K562 (cell line): Measurements from ENCODE around the gene SKOR1.

Experiments used
- ATF1 ChIP-seq, 2 experiments: fragments of 450-650 bp in 1 of 2; IDR thresholded peaks; 2 replicates each; pipeline ENCODE4 v1.6.1; 2016; ENCODE audit warnings: missing compliant biosample characterization in 1 of 2, missing genetic modification characterization in 1 of 2
- DIDO1 ChIP-seq: fragments of 450-650 bp; IDR thresholded peaks from 2 replicates; pipeline ENCODE4 v1.6.1; 2016; ENCODE audit warnings: low read depth, missing biosample characterization, missing genetic modification characterization
- NR3C1 ChIP-seq: sonication (generic); formaldehyde crosslinking; IDR thresholded peaks from 2 replicates; pipeline ENCODE4 v1.8.1; 2022; ENCODE audit warnings: missing genetic modification reagents
- POLR2A ChIP-seq: fragments of 450-650 bp; conservative IDR thresholded peaks from 2 replicates; pipeline ENCODE4 v1.6.1; 2016
- ZNF140 ChIP-seq: fragments of 250-450 bp; sonication (Bioruptor Pico); IDR thresholded peaks from 2 replicates; pipeline ENCODE4 v1.8.0; 2021; ENCODE audit warnings: moderate library complexity, mild to moderate bottlenecking, inconsistent platforms
- ZNF23 ChIP-seq: fragments of 250-450 bp; sonication (Bioruptor Pico); IDR thresholded peaks from 2 replicates; pipeline ENCODE4 v1.4.0; 2020; ENCODE audit warnings: mild to moderate bottlenecking
- TF ChIP-seq, protein P1 (sequence below): fragments of 450-650 bp; formaldehyde crosslinking; IDR thresholded peaks from 2 replicates; pipeline ENCODE4 v1.4.0; 2022; ENCODE audit warnings: missing genetic modification characterization
- TF ChIP-seq, protein P2 (sequence below), 3 experiments: IDR thresholded peaks in 2 of 3; conservative IDR thresholded peaks in 1 of 3; 2 replicates each; pipeline ENCODE4 v1.5.1; 2011 to 2012; ENCODE audit warnings: low read length in 3 of 3, mild to moderate bottlenecking in 3 of 3, control low read depth in 2 of 3, improper control_type of control experiment in 1 of 3, inconsistent platforms in 1 of 3, low read depth in 1 of 3, mixed read lengths in 1 of 3, moderate library complexity in 1 of 3; ENCODE audit not compliant: insufficient read depth in 2 of 3

DNA sequence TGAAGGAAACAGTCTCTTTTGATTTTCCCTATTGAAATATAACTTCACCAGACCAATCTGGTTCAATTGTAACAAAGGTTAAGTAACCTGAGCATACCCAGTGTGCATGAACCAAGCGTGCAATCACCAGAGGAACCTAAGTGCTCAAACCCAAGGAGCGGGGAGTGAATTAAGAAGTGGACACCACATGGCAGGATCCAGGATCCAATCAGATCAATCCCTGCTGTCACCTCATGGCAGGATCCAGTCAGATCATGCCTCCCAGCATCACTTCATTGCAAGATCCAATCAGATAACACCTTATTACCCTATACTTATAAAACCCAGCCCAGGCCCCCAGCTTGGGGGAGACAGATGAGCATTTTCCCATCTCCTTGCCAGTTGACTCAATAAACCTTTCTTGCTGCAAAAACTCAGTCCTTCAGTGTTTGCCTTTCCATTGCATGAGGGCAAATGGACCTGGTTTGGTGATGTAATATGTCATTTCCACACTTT lies 53.5 kb downstream of the SKOR1 start:
- TF ChIP-seq DIDO1 (tag) (no peak), POLR2A (no peak), ATF1 (CRISPR knock-in tag; IDR thresholded peaks at IDR 0.05) (no peak), ATF1 (tag; IDR thresholded peaks at IDR 0.05) (no peak), ZNF140 (CRISPR knock-in tag) (no peak), ZNF23 (CRISPR knock-in tag) (no peak), NR3C1 (CRISPR knock-in tag) (no peak)
- TF ChIP-seq, protein P1, sequence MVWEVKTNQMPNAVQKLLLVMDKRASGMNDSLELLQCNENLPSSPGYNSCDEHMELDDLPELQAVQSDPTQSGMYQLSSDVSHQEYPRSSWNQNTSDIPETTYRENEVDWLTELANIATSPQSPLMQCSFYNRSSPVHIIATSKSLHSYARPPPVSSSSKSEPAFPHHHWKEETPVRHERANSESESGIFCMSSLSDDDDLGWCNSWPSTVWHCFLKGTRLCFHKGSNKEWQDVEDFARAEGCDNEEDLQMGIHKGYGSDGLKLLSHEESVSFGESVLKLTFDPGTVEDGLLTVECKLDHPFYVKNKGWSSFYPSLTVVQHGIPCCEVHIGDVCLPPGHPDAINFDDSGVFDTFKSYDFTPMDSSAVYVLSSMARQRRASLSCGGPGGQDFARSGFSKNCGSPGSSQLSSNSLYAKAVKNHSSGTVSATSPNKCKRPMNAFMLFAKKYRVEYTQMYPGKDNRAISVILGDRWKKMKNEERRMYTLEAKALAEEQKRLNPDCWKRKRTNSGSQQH (CRISPR knock-in tag), result no peak
- TF ChIP-seq, protein P2, sequence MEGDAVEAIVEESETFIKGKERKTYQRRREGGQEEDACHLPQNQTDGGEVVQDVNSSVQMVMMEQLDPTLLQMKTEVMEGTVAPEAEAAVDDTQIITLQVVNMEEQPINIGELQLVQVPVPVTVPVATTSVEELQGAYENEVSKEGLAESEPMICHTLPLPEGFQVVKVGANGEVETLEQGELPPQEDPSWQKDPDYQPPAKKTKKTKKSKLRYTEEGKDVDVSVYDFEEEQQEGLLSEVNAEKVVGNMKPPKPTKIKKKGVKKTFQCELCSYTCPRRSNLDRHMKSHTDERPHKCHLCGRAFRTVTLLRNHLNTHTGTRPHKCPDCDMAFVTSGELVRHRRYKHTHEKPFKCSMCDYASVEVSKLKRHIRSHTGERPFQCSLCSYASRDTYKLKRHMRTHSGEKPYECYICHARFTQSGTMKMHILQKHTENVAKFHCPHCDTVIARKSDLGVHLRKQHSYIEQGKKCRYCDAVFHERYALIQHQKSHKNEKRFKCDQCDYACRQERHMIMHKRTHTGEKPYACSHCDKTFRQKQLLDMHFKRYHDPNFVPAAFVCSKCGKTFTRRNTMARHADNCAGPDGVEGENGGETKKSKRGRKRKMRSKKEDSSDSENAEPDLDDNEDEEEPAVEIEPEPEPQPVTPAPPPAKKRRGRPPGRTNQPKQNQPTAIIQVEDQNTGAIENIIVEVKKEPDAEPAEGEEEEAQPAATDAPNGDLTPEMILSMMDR (IDR thresholded peaks at IDR 0.05 in 2 of 3, conservative IDR thresholded peaks at IDR 0.05 in 1 of 3; ENCODE audit: insufficient read depth in 2 of 3, low read depth in 1 of 3, low read length in 3 of 3), result no peak
